Tibial nerve (tissue), 4 donors: ENCODE results near the gene OVCH1.

Source experiments
- EP300 ChIP-seq, 2 donors: sonication (generic); formaldehyde crosslinking; IDR thresholded peaks; one replicate each; pipeline ENCODE4 v1.6.1; 2017; ENCODE audit warnings: antibody characterized with exemption in 2 of 2, mild to moderate bottlenecking in 1 of 2
- POLR2A ChIP-seq, 2 donors: fragments of 450-650 bp; IDR thresholded peaks; one replicate each; pipeline ENCODE4 v1.6.1; 2017; ENCODE audit warnings: antibody characterized with exemption in 2 of 2, mild to moderate bottlenecking in 2 of 2, moderate library complexity in 2 of 2
- TF ChIP-seq, protein P1 (sequence below), 5 experiments: fragments of 200-600 bp in 3 of 5; fragments of 450-650 bp in 2 of 5; sonication (generic) in 3 of 5; IDR thresholded peaks; one replicate each; pipeline ENCODE4 v1.5.1; 2016 to 2019; ENCODE audit warnings: antibody characterized with exemption in 5 of 5, mild to moderate bottlenecking in 3 of 5, moderate library complexity in 2 of 5

DNA sequence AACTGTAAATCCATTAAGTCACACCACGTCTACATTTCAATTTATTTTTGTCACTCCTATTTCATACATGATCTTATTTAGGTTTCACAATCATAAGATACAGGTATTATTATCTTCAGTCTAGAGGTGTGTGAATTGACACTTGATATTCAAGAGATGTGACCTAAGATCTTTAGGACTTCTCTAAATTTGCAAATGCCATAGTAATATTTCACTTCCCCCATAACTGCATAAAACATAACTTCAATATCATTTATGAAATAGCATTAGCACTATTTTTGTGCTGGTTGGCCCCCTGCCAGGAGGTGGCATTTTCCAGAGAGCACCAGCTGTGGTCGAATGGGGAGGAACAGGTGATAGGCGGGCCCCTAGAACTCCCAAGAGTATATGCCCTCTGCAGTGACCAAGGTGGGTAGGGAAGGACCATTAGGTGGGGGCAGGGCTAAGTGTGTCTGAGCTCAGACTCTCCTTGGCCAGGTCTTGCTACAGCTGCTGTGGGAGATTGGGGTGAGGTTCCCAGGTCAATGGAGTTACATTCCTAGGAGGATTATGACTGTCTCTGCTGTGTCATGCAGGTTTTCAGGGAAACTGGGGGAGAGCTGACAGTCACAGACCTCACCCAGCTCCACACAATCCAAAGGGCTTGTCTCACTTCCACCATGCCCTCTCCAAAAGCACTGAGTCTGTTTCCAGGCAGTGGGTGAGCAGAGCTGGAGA is 67.3 kb downstream of the OVCH1 start:
- TF ChIP-seq, protein P1, sequence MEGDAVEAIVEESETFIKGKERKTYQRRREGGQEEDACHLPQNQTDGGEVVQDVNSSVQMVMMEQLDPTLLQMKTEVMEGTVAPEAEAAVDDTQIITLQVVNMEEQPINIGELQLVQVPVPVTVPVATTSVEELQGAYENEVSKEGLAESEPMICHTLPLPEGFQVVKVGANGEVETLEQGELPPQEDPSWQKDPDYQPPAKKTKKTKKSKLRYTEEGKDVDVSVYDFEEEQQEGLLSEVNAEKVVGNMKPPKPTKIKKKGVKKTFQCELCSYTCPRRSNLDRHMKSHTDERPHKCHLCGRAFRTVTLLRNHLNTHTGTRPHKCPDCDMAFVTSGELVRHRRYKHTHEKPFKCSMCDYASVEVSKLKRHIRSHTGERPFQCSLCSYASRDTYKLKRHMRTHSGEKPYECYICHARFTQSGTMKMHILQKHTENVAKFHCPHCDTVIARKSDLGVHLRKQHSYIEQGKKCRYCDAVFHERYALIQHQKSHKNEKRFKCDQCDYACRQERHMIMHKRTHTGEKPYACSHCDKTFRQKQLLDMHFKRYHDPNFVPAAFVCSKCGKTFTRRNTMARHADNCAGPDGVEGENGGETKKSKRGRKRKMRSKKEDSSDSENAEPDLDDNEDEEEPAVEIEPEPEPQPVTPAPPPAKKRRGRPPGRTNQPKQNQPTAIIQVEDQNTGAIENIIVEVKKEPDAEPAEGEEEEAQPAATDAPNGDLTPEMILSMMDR (IDR thresholded peaks at IDR 0.05), result no peak
- TF ChIP-seq POLR2A (IDR thresholded peaks at IDR 0.05), result no peak
- no peak for TF ChIP-seq EP300 (IDR thresholded peaks at IDR 0.05)
